ENCODE results near the gene SLC4A2. TPM values are rescaled to one million over a fixed set of nuclear protein-coding genes. Genes with fewer than 3 reads are reported as not detected.

The SLC4A2 gene
- total and polyA plus RNA-seq, 4 donors, result 27.5 to 98.8 (median 72.6) TPM

- Histone ChIP-seq H3K36me3 (ENCODE audit: control insufficient read depth in 4 of 4, insufficient read depth in 3 of 4, low read depth in 1 of 4, low read length in 3 of 4) (peaks cover 5 to 37% (median 14%) of the 10 kb centered on the region in 4 donors), H3K4me1 (ENCODE audit: control insufficient read depth in 4 of 4, insufficient read depth in 4 of 4, low read length in 3 of 4) (no peaks in the 10 kb centered on the region), H3K9me3 (ENCODE audit: control insufficient read depth in 4 of 4, low read length in 3 of 4) (no peaks in the 10 kb centered on the region), H3K9ac (ENCODE audit: low read depth in 1 of 2, low read length in 2 of 2) (no peak overlapping the region), H3K4me3 (ENCODE audit: low read depth in 1 of 3, low read length in 3 of 3) (no peak overlapping the region), H3K27me3 (ENCODE audit: control insufficient read depth in 4 of 4, insufficient read depth in 4 of 4, low read length in 3 of 4) (no peaks in the 10 kb centered on the region), H3K27ac (ENCODE audit: low read depth in 1 of 2, low read length in 2 of 2) (no peak overlapping the region)
- TF ChIP-seq EGR1 (IDR thresholded peaks at IDR 0.05; ENCODE audit: low read depth in 2 of 2) (no peak), ATF3 (IDR thresholded peaks at IDR 0.05) (no peak), FOXA2 (IDR thresholded peaks at IDR 0.05) (no peak), YY1 (IDR thresholded peaks at IDR 0.05) (no peak), REST (IDR thresholded peaks at IDR 0.05) (no peak), GABPA (IDR thresholded peaks at IDR 0.05 in 1 of 2, conservative IDR thresholded peaks at IDR 0.05 in 1 of 2) (no peak), HNF4G (IDR thresholded peaks at IDR 0.05) (no peak), FOXA1 (IDR thresholded peaks at IDR 0.05) (no peak), HNF4A (conservative IDR thresholded peaks at IDR 0.05) (no peak), TAF1 (conservative IDR thresholded peaks at IDR 0.05) (no peak), RAD21 (IDR thresholded peaks at IDR 0.05) (no peak), JUND (IDR thresholded peaks at IDR 0.05) (no peak), RXRA (IDR thresholded peaks at IDR 0.05) (no peak)
- DNase-seq (ENCODE audit: low spot score), result no peak
- 94% methylated on average over 24 of the region's 24 CpGs for WGBS
Observed at GRCh38 chr7:151122276-151122675, 62.9 kb downstream of the SLC4A2 start.

- Histone ChIP-seq H3K4me3 (ENCODE audit: low read depth in 1 of 3, low read length in 3 of 3) (no peak overlapping the region), H3K9me3 (ENCODE audit: control insufficient read depth in 4 of 4, low read length in 3 of 4) (no peaks in the 10 kb centered on the region), H3K9ac (ENCODE audit: low read depth in 1 of 2, low read length in 2 of 2) (no peak overlapping the region), H3K4me1 (ENCODE audit: control insufficient read depth in 4 of 4, insufficient read depth in 4 of 4, low read length in 3 of 4) (no peaks in the 10 kb centered on the region), H3K27me3 (ENCODE audit: control insufficient read depth in 4 of 4, insufficient read depth in 4 of 4, low read length in 3 of 4) (no peaks in the 10 kb centered on the region), H3K27ac (ENCODE audit: low read depth in 1 of 2, low read length in 2 of 2) (no peak overlapping the region), H3K36me3 (ENCODE audit: control insufficient read depth in 4 of 4, insufficient read depth in 3 of 4, low read depth in 1 of 4, low read length in 3 of 4) (peaks cover 5 to 33% (median 13%) of the 10 kb centered on the region in 4 donors)
- no peak for TF ChIP-seq TAF1 (conservative IDR thresholded peaks at IDR 0.05)
- WGBS, result 96% methylated on average over 29 of the region's 29 CpGs
- no peak for DNase-seq (ENCODE audit: low spot score)
Observed at GRCh38 chr7:151122796-151123157, 63.4 kb downstream of the SLC4A2 start.

GRCh38 chr7:151123158-151123821 lies 63.9 kb downstream of the SLC4A2 start:
- WGBS, result 92% methylated on average over 50 of the region's 50 CpGs
- peak in 1 of 2 donors; percentile 4 for TF ChIP-seq HNF4A (conservative IDR thresholded peaks at IDR 0.05)
- no peak for TF ChIP-seq ZBTB33 (IDR thresholded peaks at IDR 0.05)
- H3K27me3 ChIP-seq (ENCODE audit: control insufficient read depth in 4 of 4, insufficient read depth in 4 of 4, low read length in 3 of 4), result no peaks in the 10 kb centered on the region
- no peak overlapping the region for H3K4me3 ChIP-seq (ENCODE audit: low read depth in 1 of 3, low read length in 3 of 3)
- DNase-seq (ENCODE audit: low spot score), result no peak
- H3K9me3 ChIP-seq (ENCODE audit: control insufficient read depth in 4 of 4, low read length in 3 of 4), result no peaks in the 10 kb centered on the region
- H3K9ac ChIP-seq (ENCODE audit: low read depth in 1 of 2, low read length in 2 of 2), result no peak overlapping the region
- no peaks in the 10 kb centered on the region for H3K4me1 ChIP-seq (ENCODE audit: control insufficient read depth in 4 of 4, insufficient read depth in 4 of 4, low read length in 3 of 4)
- peaks cover 7 to 34% (median 12%) of the 10 kb centered on the region in 4 donors for H3K36me3 ChIP-seq (ENCODE audit: control insufficient read depth in 4 of 4, insufficient read depth in 3 of 4, low read depth in 1 of 4, low read length in 3 of 4)
- H3K27ac ChIP-seq (ENCODE audit: low read depth in 1 of 2, low read length in 2 of 2), result peak overlapping the region in 1 of 2 donors; percentile 32
